GM19468 (cell line): ENCODE data around the gene DNAAF1.

ENCODE experiments used
- ATAC-seq: cut with Tn5 transposase; IDR thresholded peaks from one replicate; pipeline ENCODE4 v1.9.1; 2021; ENCODE audit warnings: mild to moderate bottlenecking, moderate library complexity, moderate number of reproducible peaks; ENCODE audit not compliant: unreplicated experiment; ENCODE audit errors: extremely low read depth

Gene DNAAF1

GRCh38 chr16:84121007-84121406 lies 24.1 kb upstream of the DNAAF1 start:
- no peak for ATAC-seq

- ATAC-seq: no peak
Observed at GRCh38 chr16:84124257-84125073, 20.6 kb upstream of the DNAAF1 start.

- no peak for ATAC-seq
Observed at GRCh38 chr16:84131117-84131516, 14.0 kb upstream of the DNAAF1 start.

GRCh38 chr16:84132527-84133285 lies 12.4 kb upstream of the DNAAF1 start:
- ATAC-seq: no peak

- no peak for ATAC-seq
Observed at GRCh38 chr16:84136331-84137125, 8.6 kb upstream of the DNAAF1 start.

- no peak for ATAC-seq
Observed at GRCh38 chr16:84137287-84137686, 7.8 kb upstream of the DNAAF1 start.

- ATAC-seq: no peak
Observed at GRCh38 chr16:84137769-84138357, 7.2 kb upstream of the DNAAF1 start.

GRCh38 chr16:84138500-84138823 lies 6.6 kb upstream of the DNAAF1 start:
- ATAC-seq: no peak

GRCh38 chr16:84138824-84139627 lies 6.1 kb upstream of the DNAAF1 start:
- ATAC-seq: no peak

GRCh38 chr16:84139628-84140258 lies 5.4 kb upstream of the DNAAF1 start:
- ATAC-seq: no peak

- ATAC-seq: no peak
Observed at GRCh38 chr16:84141143-84141670, 3.9 kb upstream of the DNAAF1 start.

- no peak for ATAC-seq
Observed at GRCh38 chr16:84143081-84143480, 2.0 kb upstream of the DNAAF1 start.

- ATAC-seq: no peak
Observed at GRCh38 chr16:84143784-84144199, 1.3 kb upstream of the DNAAF1 start.

GRCh38 chr16:84144209-84144858 lies 774 bp upstream of the DNAAF1 start:
- ATAC-seq: no peak

GRCh38 chr16:84150926-84151325 lies 5.8 kb downstream of the DNAAF1 start:
- ATAC-seq: no peak

- no peak for ATAC-seq
Observed at GRCh38 chr16:84153660-84154214, 8.6 kb downstream of the DNAAF1 start.

- no peak for ATAC-seq
Observed at GRCh38 chr16:84155226-84155625, 10.1 kb downstream of the DNAAF1 start.

- no peak for ATAC-seq
Observed at GRCh38 chr16:84155771-84156170, 10.7 kb downstream of the DNAAF1 start.
